ENCODE data around the gene KCNMB1.

DNA sequence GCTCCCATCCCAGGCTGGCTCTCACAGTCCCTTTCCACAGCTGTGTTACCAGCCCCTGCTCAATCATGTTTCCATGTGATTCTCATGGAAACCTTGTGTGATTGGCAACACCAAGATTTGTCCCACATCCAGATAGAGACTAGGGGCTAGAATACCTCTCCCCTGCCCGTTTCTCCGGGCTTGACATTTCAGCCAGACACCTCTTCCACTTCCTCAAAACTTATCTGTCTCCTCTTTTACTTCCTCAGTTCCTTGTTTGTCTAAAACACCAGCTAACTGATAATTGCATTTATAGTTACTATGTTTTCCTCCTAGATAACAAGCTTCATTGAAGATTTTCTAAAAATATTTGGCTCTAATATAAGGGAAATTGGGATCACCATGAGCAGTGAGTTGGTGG is 16.6 kb upstream of the KCNMB1 start:
- TF ChIP-seq, protein P1, sequence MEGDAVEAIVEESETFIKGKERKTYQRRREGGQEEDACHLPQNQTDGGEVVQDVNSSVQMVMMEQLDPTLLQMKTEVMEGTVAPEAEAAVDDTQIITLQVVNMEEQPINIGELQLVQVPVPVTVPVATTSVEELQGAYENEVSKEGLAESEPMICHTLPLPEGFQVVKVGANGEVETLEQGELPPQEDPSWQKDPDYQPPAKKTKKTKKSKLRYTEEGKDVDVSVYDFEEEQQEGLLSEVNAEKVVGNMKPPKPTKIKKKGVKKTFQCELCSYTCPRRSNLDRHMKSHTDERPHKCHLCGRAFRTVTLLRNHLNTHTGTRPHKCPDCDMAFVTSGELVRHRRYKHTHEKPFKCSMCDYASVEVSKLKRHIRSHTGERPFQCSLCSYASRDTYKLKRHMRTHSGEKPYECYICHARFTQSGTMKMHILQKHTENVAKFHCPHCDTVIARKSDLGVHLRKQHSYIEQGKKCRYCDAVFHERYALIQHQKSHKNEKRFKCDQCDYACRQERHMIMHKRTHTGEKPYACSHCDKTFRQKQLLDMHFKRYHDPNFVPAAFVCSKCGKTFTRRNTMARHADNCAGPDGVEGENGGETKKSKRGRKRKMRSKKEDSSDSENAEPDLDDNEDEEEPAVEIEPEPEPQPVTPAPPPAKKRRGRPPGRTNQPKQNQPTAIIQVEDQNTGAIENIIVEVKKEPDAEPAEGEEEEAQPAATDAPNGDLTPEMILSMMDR (conservative IDR thresholded peaks at IDR 0.05; ENCODE audit: low read length): no peak
- no peak for TF ChIP-seq EZH2phosphoT487 (IDR thresholded peaks at IDR 0.05; ENCODE audit: borderline replicate concordance, low read depth, low read length)

All from OCI-LY7 (cell line).